ENCODE measurements around the gene BATF.

BATF gene

GRCh38 chr14:75535164-75535898 is 13.1 kb downstream of the BATF start:
- no peak for DNase-seq

DNA sequence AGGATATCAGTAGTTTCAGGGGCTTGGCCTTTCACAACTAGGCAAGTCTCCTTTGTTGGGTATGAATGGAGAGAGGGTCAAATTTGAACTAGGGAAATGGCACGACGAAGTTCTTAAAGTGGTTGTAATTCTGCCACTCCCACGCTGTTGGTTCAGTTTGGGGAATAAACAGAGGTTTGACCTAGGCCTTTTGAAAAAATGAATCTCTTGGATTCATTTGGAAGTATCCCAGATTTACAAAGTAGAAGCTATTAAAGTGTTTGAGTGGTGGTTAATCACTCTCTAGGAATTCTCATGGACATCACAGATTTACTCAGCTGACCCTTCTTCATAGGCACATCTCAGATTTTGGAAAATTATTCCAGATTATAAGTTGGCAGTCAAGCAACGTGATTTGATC is 14.8 kb downstream of the BATF start:
- DNase-seq = no peak

- no peak for DNase-seq
Measured at GRCh38 chr14:75539162-75539560, 16.9 kb downstream of the BATF start.

GRCh38 chr14:75539561-75540478 is 17.6 kb downstream of the BATF start:
- no peak for DNase-seq

- no peak for DNase-seq
Measured at GRCh38 chr14:75540479-75540851, 18.2 kb downstream of the BATF start.

- peak; percentile 88 for DNase-seq
Measured at GRCh38 chr14:75542588-75543091, 20.4 kb downstream of the BATF start.

DNA sequence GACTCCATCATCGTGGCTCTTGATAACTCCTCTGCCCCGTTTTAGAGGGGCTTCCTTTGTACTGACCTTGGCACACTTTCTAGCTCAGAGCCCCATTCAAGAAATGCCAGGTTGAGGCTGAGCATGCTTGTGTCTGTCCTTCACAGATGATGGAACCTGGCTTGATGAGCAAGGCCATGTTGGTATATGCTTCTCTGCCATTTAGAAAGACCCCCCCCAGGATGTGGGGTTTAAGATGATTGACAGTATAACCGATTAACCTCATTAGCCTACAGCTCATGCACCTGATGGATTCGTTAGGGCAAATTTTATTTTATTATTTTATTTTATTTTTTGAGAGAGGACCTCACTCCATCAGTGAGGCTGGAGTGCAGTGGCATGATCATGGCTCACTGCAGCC is 21.0 kb downstream of the BATF start:
- no peak for DNase-seq

- no peak for DNase-seq
Measured at GRCh38 chr14:75543786-75544185, 21.5 kb downstream of the BATF start.

DNA sequence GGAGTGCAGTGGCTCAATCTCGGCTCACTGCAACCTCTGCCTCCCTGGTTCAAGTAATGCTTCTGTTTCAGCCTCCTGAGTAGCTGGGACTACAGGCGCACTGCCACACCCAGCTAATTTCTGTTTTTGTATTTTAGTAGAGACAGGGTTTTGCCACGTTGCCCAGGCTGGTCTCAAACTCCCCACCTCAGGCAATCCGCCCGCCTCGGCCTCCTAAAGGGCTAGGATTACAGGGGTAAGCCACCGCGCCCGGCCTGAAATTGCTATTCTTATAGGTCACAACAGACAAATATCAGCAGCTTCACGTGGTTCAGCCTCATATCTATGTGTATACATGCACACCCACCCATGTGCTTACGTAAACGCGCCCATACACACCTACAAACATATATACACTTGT is 23.6 kb downstream of the BATF start:
- DNase-seq = peak; percentile 44

- peak; percentile 48 for DNase-seq
Measured at GRCh38 chr14:75547552-75548250, 25.4 kb downstream of the BATF start.

DNA sequence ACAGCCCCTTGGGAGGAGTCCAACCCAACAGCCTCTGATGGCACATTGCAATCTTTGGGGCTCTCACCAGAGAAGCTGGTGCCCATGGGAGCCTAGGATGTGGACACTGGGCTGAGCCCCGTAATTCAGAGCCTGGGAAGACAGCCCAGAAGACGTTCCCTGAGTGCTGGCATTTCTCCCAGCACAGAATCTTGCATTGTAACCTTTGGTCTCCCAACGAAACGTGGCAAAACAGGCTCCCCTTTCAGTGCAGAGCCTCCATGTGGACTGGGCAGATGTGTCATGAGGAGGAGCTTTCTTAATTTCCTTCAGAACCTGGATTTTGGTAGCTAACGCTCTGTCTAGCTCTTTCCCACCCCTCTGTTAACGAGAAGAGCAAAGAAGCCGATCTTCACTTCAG is 26.3 kb downstream of the BATF start:
- DNase-seq = no peak

DNA sequence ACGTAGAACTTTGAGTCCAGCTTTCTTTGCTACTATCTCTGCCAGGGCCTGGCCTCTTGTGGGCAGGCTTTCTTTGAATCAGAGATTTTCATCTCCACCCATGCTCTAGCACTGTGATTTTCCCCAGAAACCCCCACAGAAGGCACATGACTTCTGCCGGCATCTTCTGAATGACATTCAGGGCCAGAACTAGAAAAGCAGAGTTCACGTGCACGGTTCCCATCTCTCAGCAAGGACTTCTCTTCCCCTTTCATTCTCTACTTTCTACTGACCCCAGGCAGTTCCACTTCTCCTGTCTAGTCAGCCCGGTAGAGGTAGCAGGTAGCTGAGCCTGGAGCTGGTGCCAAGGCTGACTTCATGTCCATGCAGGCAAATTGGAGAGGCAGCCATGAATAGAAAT is 26.9 kb downstream of the BATF start:
- no peak for DNase-seq

- no peak for DNase-seq
Measured at GRCh38 chr14:75551021-75551420, 28.8 kb downstream of the BATF start.

GRCh38 chr14:75553157-75553556 is 30.9 kb downstream of the BATF start:
- no peak for DNase-seq

DNA sequence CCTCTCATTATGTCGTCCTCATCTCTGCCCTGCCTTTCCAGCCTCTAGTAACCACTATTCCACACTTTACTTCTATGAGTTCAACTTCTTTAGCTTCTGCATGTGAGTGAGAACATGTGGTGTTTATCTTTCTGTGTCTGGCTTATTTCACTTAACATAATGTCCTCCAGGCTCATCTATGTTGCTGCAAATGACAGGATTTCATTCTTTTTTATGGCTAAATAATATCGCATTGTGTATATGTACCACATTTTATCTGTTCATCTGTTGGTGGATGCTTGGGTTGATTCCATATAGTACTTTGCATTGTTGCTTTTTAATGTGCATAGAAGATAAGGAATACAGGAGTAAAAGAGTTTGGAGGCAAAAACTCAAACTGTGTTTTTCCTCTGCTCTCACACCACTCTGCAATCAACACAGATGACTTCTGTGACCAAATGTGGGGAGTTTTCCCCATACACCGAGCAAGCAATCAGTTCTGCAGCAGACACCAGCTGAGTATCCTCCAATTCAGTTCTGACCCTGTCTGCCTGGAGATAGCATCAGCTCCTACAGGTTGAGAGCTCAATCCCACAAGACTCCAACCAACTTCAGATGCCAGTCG is 31.6 kb downstream of the BATF start:
- no peak for DNase-seq

GRCh38 chr14:75554482-75554881 is 32.2 kb downstream of the BATF start:
- DNase-seq = no peak

GRCh38 chr14:75558440-75558839 is 36.2 kb downstream of the BATF start:
- DNase-seq = no peak

DNA sequence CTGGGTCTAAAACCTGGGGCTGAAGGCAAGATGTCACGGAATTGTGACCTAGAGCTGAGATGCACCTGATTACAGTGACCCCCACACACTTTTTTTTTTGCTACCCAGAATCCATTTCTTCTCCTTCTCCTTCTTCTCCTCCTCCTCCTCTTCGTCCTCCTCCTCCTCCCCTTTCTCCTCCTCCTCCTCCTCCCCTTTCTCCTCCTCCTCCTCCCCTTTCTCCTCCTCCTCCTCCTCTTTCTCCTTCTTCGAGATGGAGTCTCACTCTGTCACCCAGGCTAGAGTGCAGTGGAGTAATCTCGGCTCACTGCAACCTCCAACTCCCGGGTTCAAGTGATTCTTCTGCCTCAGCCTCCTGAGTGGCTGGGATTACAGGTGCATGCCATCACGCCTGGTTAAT is 36.8 kb downstream of the BATF start:
- no peak for DNase-seq

GRCh38 chr14:75559451-75560222 is 37.4 kb downstream of the BATF start:
- peak; percentile 79 for DNase-seq

DNA sequence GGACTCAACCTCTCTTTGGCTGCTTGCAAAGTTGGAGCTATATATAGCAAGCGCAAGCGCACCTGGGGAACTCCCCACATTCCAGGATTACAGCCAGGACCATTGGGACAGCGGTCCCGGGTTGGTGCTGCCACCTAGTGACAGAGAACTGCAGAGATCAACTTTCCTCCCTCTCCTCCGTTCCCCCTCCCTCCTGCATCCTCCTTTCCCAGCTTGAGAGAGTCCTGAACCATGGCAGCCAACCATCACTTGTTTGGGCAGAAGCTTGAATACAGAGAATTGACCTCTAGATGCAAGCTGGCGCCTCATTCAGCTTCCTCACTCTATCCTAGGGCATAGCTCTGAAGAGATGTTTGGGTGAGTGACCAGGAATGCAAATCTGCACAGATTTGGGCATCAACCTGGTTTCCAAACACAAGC is 38.8 kb downstream of the BATF start:
- no peak for DNase-seq

- peak; percentile 78 for DNase-seq
Measured at GRCh38 chr14:75562089-75562488, 39.8 kb downstream of the BATF start.

DNA sequence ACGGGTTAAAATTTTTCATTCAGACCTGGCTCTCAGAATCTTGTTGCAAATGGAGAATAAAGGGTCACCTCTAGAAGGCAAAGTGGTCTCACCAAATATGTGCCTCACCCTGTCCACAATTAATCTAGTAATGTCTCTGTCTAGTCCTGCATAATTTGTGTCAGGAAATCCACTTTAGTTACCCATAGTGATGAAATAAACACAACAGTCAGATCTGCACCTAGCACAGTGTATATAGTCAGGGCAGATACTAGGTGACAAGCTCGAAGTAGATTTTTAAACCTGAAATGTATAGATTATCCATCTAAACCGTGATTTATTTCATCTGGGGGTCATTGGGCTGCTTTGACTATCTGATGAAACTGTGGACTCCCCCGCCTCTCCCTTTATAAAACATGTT is 40.2 kb downstream of the BATF start:
- DNase-seq = no peak
